Esophagus squamous epithelium (tissue), 5 donors: ENCODE data around the gene AUTS2. TPM values are rescaled to one million over a fixed set of nuclear protein-coding genes. Genes with fewer than 3 reads are reported as not detected.

Experiments used
- DNase-seq: peaks from one replicate; lab custom pipeline; 2025; lab: John Stamatoyannopoulos, UW
- H3K27ac ChIP-seq, 4 donors: fragments of 200-600 bp; sonication (generic); one replicate each; pipeline ENCODE4 v1.5.1; 2016 to 2019; ENCODE audit warnings: mild to moderate bottlenecking in 1 of 4
- H3K27me3 ChIP-seq, 4 donors: fragments of 200-600 bp; sonication (generic); 1 replicate in 3 of 4; 2 replicates in 1 of 4; pipeline versions ENCODE4 v1.5.1 to v1.6.0; 2017 to 2021; ENCODE audit warnings: antibody characterized with exemption in 1 of 4
- H3K36me3 ChIP-seq, 3 donors: fragments of 200-600 bp; sonication (generic); one replicate each; pipeline ENCODE4 v1.5.1; 2016 to 2019
- H3K4me1 ChIP-seq, 3 donors: fragments of 200-600 bp; sonication (generic); one replicate each; pipeline ENCODE4 v1.5.1; 2017 to 2019
- H3K4me3 ChIP-seq, 4 donors: fragments of 200-600 bp; sonication (generic); 1 replicate in 3 of 4; 2 replicates in 1 of 4; pipeline ENCODE4 v1.5.1; 2016 to 2019; ENCODE audit warnings: mild to moderate bottlenecking in 2 of 4, moderate library complexity in 1 of 4
- H3K9me3 ChIP-seq, 3 donors: fragments of 200-600 bp; sonication (generic); one replicate each; pipeline ENCODE4 v1.5.1; 2016 to 2019
- CTCF ChIP-seq, 6 experiments: fragments of 450-650 bp in 4 of 6; fragments of 200-600 bp in 2 of 6; sonication (generic) in 2 of 6; IDR thresholded peaks; one replicate each; pipeline ENCODE4 v1.5.1; 2016 to 2019; ENCODE audit warnings: antibody characterized with exemption in 6 of 6, mild to moderate bottlenecking in 4 of 6, moderate library complexity in 4 of 6
- POLR2A ChIP-seq, 4 donors: fragments of 450-650 bp; IDR thresholded peaks; one replicate each; pipeline ENCODE4 v1.6.1; 2017; ENCODE audit warnings: antibody characterized with exemption in 4 of 4, mild to moderate bottlenecking in 4 of 4, moderate library complexity in 3 of 4
- WGBS, 2 donors: methylation state at CpG; one replicate each; pipeline ENCODE4 v1.1.5; 2018; 5-methylcytosine and 5-hydroxymethylcytosine counted together
- intact Hi-C: fragments of 100-400 bp; cut with DNase I; formaldehyde crosslinking; loops from one replicate; pipeline ENCODE4 v1.15.0; 2022
- total RNA-seq, 4 donors: library from RNA; depleted of rRNA; stranded (reverse); fragments of >200 nt; gene quantifications; one replicate each; pipeline ENCODE4 v1.1.0, GENCODE V29; 2016
- donor health status: DM: yes; HTN: yes; CAD: no.

The AUTS2 gene
- total RNA-seq, 4 donors from 2014 or later, result 9.5 to 36.2 (median 23.0) TPM

DNA sequence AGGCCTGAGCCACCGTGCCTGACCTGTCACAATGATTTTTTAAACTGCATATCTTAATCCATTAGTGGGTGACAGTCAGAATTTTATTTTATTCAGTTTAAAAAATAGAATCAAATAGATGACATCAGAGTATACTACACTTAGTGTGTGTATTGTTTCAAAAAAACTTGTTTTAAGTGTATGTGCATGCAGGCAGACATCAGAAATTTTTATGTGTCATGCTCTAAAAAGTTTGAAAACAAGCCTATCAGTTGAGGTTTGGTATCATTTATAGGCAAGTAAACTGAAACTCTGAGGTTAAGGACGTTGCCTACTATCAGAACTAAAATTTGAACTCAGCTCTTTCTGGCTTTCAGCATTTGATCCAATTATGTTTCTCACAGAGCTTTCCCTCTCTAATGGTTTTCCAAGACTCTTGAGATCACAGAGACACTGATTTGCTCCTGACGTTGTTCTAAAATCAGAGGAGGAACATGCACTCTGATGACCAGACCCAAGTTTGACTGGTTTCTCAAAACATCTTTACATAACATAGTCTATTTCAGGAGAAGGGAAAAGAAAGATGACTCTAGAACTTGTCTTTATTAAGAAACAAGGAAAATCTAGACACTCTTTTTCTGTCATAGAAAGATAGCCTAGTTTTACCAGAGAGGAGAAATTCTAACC, 188.6 kb downstream of the AUTS2 start:
- Histone ChIP-seq H3K4me1 (peaks cover 0 to 36% (median 0%) of the 10 kb centered on the region in 3 donors), H3K9me3 (no peaks in the 10 kb centered on the region), H3K27me3 (no peaks in the 10 kb centered on the region), H3K27ac (no peak overlapping the region), H3K36me3 (no peaks in the 10 kb centered on the region), H3K4me3 (no peak overlapping the region)
- DNase-seq, result no peak
- 67 to 75% methylated on average over 3 of the region's 3 CpGs for WGBS, 2 donors
- TF ChIP-seq POLR2A (IDR thresholded peaks at IDR 0.05) (no peak), CTCF (IDR thresholded peaks at IDR 0.05) (no peak)
- intact Hi-C loops, result no loop called here

- no peak for DNase-seq
- intact Hi-C loops, result no loop called here
- no peak overlapping the region for H3K4me3 ChIP-seq
- peaks cover 0 to 26% (median 0%) of the 10 kb centered on the region in 3 donors for H3K4me1 ChIP-seq
- no peaks in the 10 kb centered on the region for H3K36me3 ChIP-seq
- H3K27me3 ChIP-seq, result no peaks in the 10 kb centered on the region
- H3K27ac ChIP-seq, result no peak overlapping the region
- 78 to 85% methylated on average over 4 to 5 of the region's 5 CpGs for WGBS, 2 donors
- no peaks in the 10 kb centered on the region for H3K9me3 ChIP-seq
- no peak for TF ChIP-seq CTCF (IDR thresholded peaks at IDR 0.05)
Measured at GRCh38 chr7:69787736-69788431, 189.6 kb downstream of the AUTS2 start.

- peaks cover 0 to 11% (median 0%) of the 10 kb centered on the region in 3 donors for H3K4me1 ChIP-seq
- H3K36me3 ChIP-seq, result no peaks in the 10 kb centered on the region
- no peak for DNase-seq
- 67 to 71% methylated on average over 2 of the region's 2 CpGs for WGBS, 2 donors
- H3K27me3 ChIP-seq, result peaks cover 0 to 3% (median 0%) of the 10 kb centered on the region in 4 donors
- H3K27ac ChIP-seq, result no peak overlapping the region
- intact Hi-C loops, result no loop called here
- no peaks in the 10 kb centered on the region for H3K9me3 ChIP-seq
- TF ChIP-seq POLR2A (IDR thresholded peaks at IDR 0.05) (no peak), CTCF (IDR thresholded peaks at IDR 0.05) (no peak)
- H3K4me3 ChIP-seq, result no peak overlapping the region
Measured at GRCh38 chr7:69789563-69789962, 191.3 kb downstream of the AUTS2 start.

DNA sequence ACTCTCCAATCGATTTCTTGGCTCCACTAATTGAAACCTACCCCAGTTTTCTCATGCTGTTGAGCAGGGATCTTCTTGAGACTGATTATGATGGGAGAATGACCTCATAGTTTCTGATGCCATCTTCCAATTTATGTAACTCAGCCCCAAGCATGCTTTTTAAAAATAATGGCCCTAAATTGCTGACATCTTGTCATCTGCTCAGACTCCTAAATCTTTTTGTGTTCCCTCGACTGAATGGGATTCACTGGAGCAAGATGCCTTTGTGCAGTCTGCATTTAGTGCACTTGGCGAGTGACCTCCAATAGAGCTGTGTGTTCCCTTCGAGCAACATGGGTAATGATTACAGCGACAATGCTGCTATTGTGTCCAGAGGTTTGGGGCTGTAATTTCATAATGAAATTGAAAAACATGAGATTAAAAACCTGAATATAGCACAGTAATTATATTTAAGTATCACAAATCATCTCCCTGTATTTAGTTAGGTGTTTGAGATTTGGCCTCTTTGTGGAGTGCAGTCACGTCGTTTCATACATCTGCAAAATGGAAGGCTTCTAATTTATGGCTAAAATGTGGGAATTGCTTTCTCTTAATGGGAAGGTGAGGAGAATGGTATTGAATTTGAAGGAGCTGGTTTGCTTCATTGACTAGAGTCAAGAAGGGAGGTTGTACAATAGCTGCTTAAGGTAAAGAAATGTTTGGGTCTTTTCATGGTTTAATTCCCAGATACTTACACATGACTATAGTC, 192.9 kb downstream of the AUTS2 start:
- 85% methylated on average over 7 of the region's 7 CpGs for WGBS, 2 donors
- intact Hi-C loops, result no loop called here
- Histone ChIP-seq H3K27ac (no peak overlapping the region), H3K9me3 (no peaks in the 10 kb centered on the region), H3K4me3 (no peak overlapping the region), H3K4me1 (peaks cover 0 to 11% (median 0%) of the 10 kb centered on the region in 3 donors), H3K27me3 (peaks cover 0 to 3% (median 0%) of the 10 kb centered on the region in 4 donors), H3K36me3 (no peaks in the 10 kb centered on the region)
- no peak for TF ChIP-seq CTCF (IDR thresholded peaks at IDR 0.05)
- no peak for TF ChIP-seq POLR2A (IDR thresholded peaks at IDR 0.05)
- DNase-seq, result no peak

- no peak for DNase-seq
- Histone ChIP-seq H3K9me3 (no peaks in the 10 kb centered on the region), H3K4me3 (no peak overlapping the region), H3K27ac (no peak overlapping the region), H3K27me3 (peaks cover 0 to 3% (median 0%) of the 10 kb centered on the region in 4 donors), H3K4me1 (peaks cover 0 to 11% (median 0%) of the 10 kb centered on the region in 3 donors), H3K36me3 (no peaks in the 10 kb centered on the region)
- TF ChIP-seq POLR2A (IDR thresholded peaks at IDR 0.05) (no peak), CTCF (IDR thresholded peaks at IDR 0.05) (no peak)
- 100% methylated on average over 1 of the region's 1 CpG for WGBS, 2 donors
- intact Hi-C loops, result no loop called here
Measured at GRCh38 chr7:69791739-69792138, 193.5 kb downstream of the AUTS2 start.
